K562 (cell line): Measurements from ENCODE around the gene BCR. TPM values are rescaled to one million over a fixed set of nuclear protein-coding genes. Genes with fewer than 3 reads are reported as not detected.

Source experiments
- ATAC-seq: fragments of 200-7000 bp; cut with Tn5 transposase; 3 replicates; pipeline ENCODE4 v1.9.1; 2020; ENCODE audit warnings: moderate library complexity
- BruUV-seq: library from RNA; stranded (reverse); fragments of 400-500 nt; replicated peaks from 2 replicates; lab custom pipeline; 2021; lab: Mats Ljungman, UMichigan
- CTCF ChIA-PET: fragments of 300-600 bp; formaldehyde crosslinking; extraction: SDS; loops from one replicate; lab custom pipeline; 2021; ENCODE audit warnings: low intra/inter-chr PET ratio; lab: Yijun Ruan, JAX
- POLR2A ChIA-PET: fragments of 300-600, 350-650 bp; sonication (Branson Sonifier 250); formaldehyde crosslinking; extraction: SDS; loops from one replicate; lab custom pipeline; 2021; ENCODE audit warnings: antibody characterized with exemption, inconsistent platforms; lab: Yijun Ruan, JAX
- DNase-seq, 4 experiments: peaks; one replicate each; pipeline versions ENCODE4 v3.0.0 to v3.0.0-alpha.2; 2011 to 2018; ENCODE audit warnings: low spot score in 3 of 4, mixed read lengths in 3 of 4; ENCODE audit errors: extremely low read depth in 1 of 4
- FAIRE-seq: peaks from 2 replicates; lab custom pipeline; 2011; peaks lifted over from hg19 to GRCh38; lab: Jason Lieb, UNC
- H2AFZ ChIP-seq: 2 replicates; pipeline ENCODE4 v1.6.0; 2011; ENCODE audit warnings: low read depth, low read length, control low read depth, inconsistent platforms
- H3K27ac ChIP-seq: fragments of 200-600 bp; 3 replicates; pipeline ENCODE4 v1.8.0; 2011; ENCODE audit warnings: low read depth, mild to moderate bottlenecking, control low read depth, inconsistent platforms, low read length, moderate library complexity, mixed read lengths; ENCODE audit errors: extremely low read depth
- H3K27me3 ChIP-seq, 2 experiments: fragments of 300-600 bp in 1 of 2; 2 replicates in 1 of 2; 3 replicates in 1 of 2; pipeline versions ENCODE4 v1.6.0 to v1.8.0; 2011; ENCODE audit warnings: inconsistent platforms in 2 of 2, low read length in 2 of 2, mild to moderate bottlenecking in 1 of 2, mixed read lengths in 1 of 2, moderate library complexity in 1 of 2; ENCODE audit not compliant: control insufficient read depth in 2 of 2, insufficient read depth in 2 of 2
- H3K36me3 ChIP-seq: fragments of 300-600 bp; 3 replicates; pipeline ENCODE4 v1.8.0; 2011; ENCODE audit warnings: mild to moderate bottlenecking, low read length, inconsistent platforms; ENCODE audit not compliant: control insufficient read depth, insufficient read depth
- H3K4me1 ChIP-seq, 2 experiments: fragments of 200-600 bp in 1 of 2; replicated peaks in 1 of 2; 2 replicates in 1 of 2; 3 replicates in 1 of 2; pipeline versions ENCODE4 v1.5.1 to v1.8.0; 2011; ENCODE audit warnings: inconsistent platforms in 2 of 2, low read length in 2 of 2, mild to moderate bottlenecking in 1 of 2, mixed read lengths in 1 of 2, moderate library complexity in 1 of 2; ENCODE audit not compliant: control insufficient read depth in 2 of 2, insufficient read depth in 2 of 2
- H3K4me2 ChIP-seq: 2 replicates; pipeline ENCODE4 v1.6.1; 2011; ENCODE audit warnings: low read length, control low read depth, inconsistent platforms, mixed read lengths; ENCODE audit not compliant: insufficient read depth
- H3K4me3 ChIP-seq: fragments of 200-600 bp; sonication (generic), shearing (Covaris generic); 2 replicates; pipeline ENCODE4 v1.5.1; 2016; ENCODE audit warnings: control low read depth, inconsistent platforms
- H3K79me2 ChIP-seq: fragments of 200-600 bp; 3 replicates; pipeline ENCODE4 v1.8.0; 2011; ENCODE audit warnings: low read length, inconsistent platforms; ENCODE audit not compliant: control insufficient read depth, insufficient read depth
- H3K9ac ChIP-seq, 2 experiments: 2 replicates each; pipeline versions ENCODE4 v1.6.0 to v1.6.1; 2011; ENCODE audit warnings: low read depth in 2 of 2, low read length in 2 of 2, control low read depth in 1 of 2, inconsistent platforms in 1 of 2, mild to moderate bottlenecking in 1 of 2, mixed read lengths in 1 of 2; ENCODE audit not compliant: insufficient read depth in 1 of 2
- H3K9me1 ChIP-seq: one replicate; pipeline ENCODE4 v1.6.0; 2011; ENCODE audit warnings: inconsistent platforms, mild to moderate bottlenecking, low read length, moderate library complexity; ENCODE audit not compliant: control insufficient read depth, insufficient read depth
- H3K9me3 ChIP-seq: replicated peaks from 2 replicates; pipeline ENCODE4 v1.5.1; 2011; ENCODE audit warnings: low read depth, low read length, inconsistent platforms; ENCODE audit not compliant: control insufficient read depth, insufficient read depth
- H4K20me1 ChIP-seq: replicated peaks from 2 replicates; pipeline ENCODE4 v1.6.1; 2011; ENCODE audit warnings: low read length, inconsistent platforms, mixed read lengths; ENCODE audit not compliant: control insufficient read depth, insufficient read depth
- POLR2AphosphoS5 ChIP-seq: IDR thresholded peaks from 2 replicates; pipeline ENCODE4 v1.6.1; 2011; ENCODE audit warnings: mild to moderate bottlenecking, low read depth, low read length, moderate library complexity; ENCODE audit not compliant: control insufficient read depth, insufficient read depth
- PTRF ChIP-seq: fragments of 450-650 bp; IDR thresholded peaks from 2 replicates; pipeline ENCODE4 v1.6.1; 2016; ENCODE audit warnings: mild to moderate bottlenecking, missing genetic modification characterization, missing compliant biosample characterization
- RAD21 ChIP-seq, 2 experiments: fragments of 250-450 bp in 1 of 2; fragments of 450-650 bp in 1 of 2; sonication (Bioruptor Pico) in 1 of 2; formaldehyde crosslinking in 1 of 2; IDR thresholded peaks in 1 of 2; conservative IDR thresholded peaks in 1 of 2; 2 replicates each; pipeline versions ENCODE4 v1.4.0 to v1.8.0; 2020 to 2022; ENCODE audit warnings: mild to moderate bottlenecking in 2 of 2, moderate library complexity in 1 of 2
- ZBTB33 ChIP-seq: sonication (generic); formaldehyde crosslinking; IDR thresholded peaks from 2 replicates; pipeline ENCODE4 v1.8.1; 2023; ENCODE audit warnings: mild to moderate bottlenecking, missing genetic modification reagents
- ZNF134 ChIP-seq: fragments of 250-450 bp; sonication (Bioruptor Pico); conservative IDR thresholded peaks from 2 replicates; pipeline ENCODE4 v1.4.0; 2020
- ZNF318 ChIP-seq, 2 experiments: fragments of 450-650 bp; IDR thresholded peaks; 2 replicates each; pipeline ENCODE4 v1.6.1; 2016; ENCODE audit warnings: mild to moderate bottlenecking in 2 of 2, borderline replicate concordance in 1 of 2, low read depth in 1 of 2, moderate library complexity in 1 of 2
- WGBS: fragments of 100-300 bp; shearing (Covaris generic); methylation state at CpG from one replicate; pipeline ENCODE4 v1.1.6; 2016; ENCODE audit warnings: low coverage, mixed read lengths; ENCODE audit not compliant: insufficient coverage; ENCODE audit errors: missing lambda C conversion rate; 5-methylcytosine and 5-hydroxymethylcytosine counted together
- in situ Hi-C: fragments of 300-500 bp; cut with MboI; formaldehyde crosslinking; loops from 4 replicates; pipeline ENCODE4 v1.15.0; 2018; ENCODE audit warnings: inconsistent platforms, mixed read lengths
- intact Hi-C: fragments of 100-400 bp; cut with micrococcal nuclease; formaldehyde crosslinking; loops from 2 replicates; pipeline ENCODE4 v1.14.2; 2022
- polyA plus RNA-seq, 8 experiments: library from polyadenylated mRNA; depleted of rRNA in 4 of 8; stranded (reverse) in 5 of 8; unstranded in 3 of 8; fragments of >200 nt; fragmentation: Nextera tagmentation in 2 of 8; fragmentation: Illumina TruSeq in 1 of 8; extraction: Ambion mirVana in 2 of 8; extraction: Trizol in 1 of 8; gene quantifications; 2 replicates each; pipeline versions ENCODE4 v1.2.1 to v1.2.3, GENCODE V29; 2011 to 2014; ENCODE audit warnings: inconsistent platforms in 1 of 8, missing spikeins in 1 of 8
- total RNA-seq, 7 experiments: library from RNA; depleted of rRNA in 6 of 7; stranded (reverse); fragments of >200 nt in 6 of 7; fragmentation: Illumina TruSeq in 2 of 7; extraction: Trizol in 2 of 7; gene quantifications; 2 replicates each; pipeline versions ENCODE4 v1.2.1 to v1.2.3, GENCODE V29; 2011 to 2021; ENCODE audit warnings: low replicate concordance in 1 of 7

Gene BCR
- total and polyA plus RNA-seq, 9 of the 15 experiments (the other 6 are each of a cell fraction or from before 2014, with no cell fraction given): 0.41 to 150 (median 45.6) TPM

DNA sequence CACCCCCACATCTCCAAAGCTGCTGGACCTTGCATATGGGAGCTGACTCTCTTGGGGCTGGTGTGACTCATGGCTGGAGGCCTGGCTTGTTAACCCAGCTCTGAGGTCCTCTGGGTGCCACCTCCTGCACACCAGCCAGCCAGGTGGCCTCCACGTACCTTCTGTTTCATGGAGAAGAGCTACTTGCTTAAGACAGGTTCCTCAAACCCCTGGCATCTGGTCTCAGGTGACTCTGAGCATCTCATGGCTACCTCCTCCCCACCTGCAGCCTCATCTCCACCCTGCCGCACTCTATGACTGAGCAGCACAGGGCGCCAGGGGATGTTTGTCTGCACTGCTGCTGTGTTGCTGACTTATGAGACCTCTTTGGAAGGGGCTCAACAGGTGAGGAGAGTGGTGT, 55.7 kb downstream of the BCR start:
- peak overlapping the region in 1 of 2 experiments; percentile 1; a peak in 2 of 4 replicates for H3K9ac ChIP-seq

More for the DNA sequence above, 55.7 kb downstream of the BCR start:
- Histone ChIP-seq H3K27me3 (no peaks in the 10 kb centered on the region), H3K4me3 (no peak overlapping the region), H2AFZ (no peak overlapping the region), H3K9me1 (peaks cover 43% of the 10 kb centered on the region), H3K4me1 (peaks cover 0 to 26% of the 10 kb centered on the region in 2 experiments; a peak in 3 of 5 replicates), H3K27ac (no peak overlapping the region), H3K4me2 (no peak overlapping the region), H4K20me1 (peaks cover 66% of the 10 kb centered on the region), H3K79me2 (peaks cover 88% of the 10 kb centered on the region), H3K9me3 (peaks cover 8% of the 10 kb centered on the region), H3K36me3 (peaks cover 4% of the 10 kb centered on the region; the same call in 1 of the 3 replicates)
- ATAC-seq (no peak), DNase-seq (peak in 3 of 4 experiments; percentile 60 to 64 (median 63)), FAIRE-seq (no peak)
- ChIA-PET CTCF (no interaction called here), POLR2A (interaction anchor here (0.9 to 80.1 kb wide), 3 partner anchors 11 to 50 kb away, joined by 3 to 3476 read pairs (median 351); partner anchors contain the start of genes BCR and RAB36)
- BruUV-seq: no TSS peak
- WGBS: 87% methylated on average over 3 of the region's 3 CpGs
- intact Hi-C loops: no loop called here
- in situ Hi-C loops: no loop called here
- TF ChIP-seq RAD21 (CRISPR knock-in tag; conservative IDR thresholded peaks at IDR 0.05 in 1 of 2, IDR thresholded peaks at IDR 0.05 in 1 of 2) (no peak), POLR2AphosphoS5 (no peak), ZBTB33 (CRISPR knock-in tag) (no peak), ZNF318 (IDR thresholded peaks at IDR 0.05; ENCODE audit: borderline replicate concordance in 1 of 2, low read depth in 1 of 2) (no peak), ZNF134 (CRISPR knock-in tag) (no peak), PTRF (tag) (no peak)
